Eye (tissue), 1 donor: ENCODE results near the gene MSTN.
"Not testable (repeated sequence)": the region's sequence is repeated elsewhere in the genome, so short reads cannot be mapped to it uniquely, and the experiment has no call there.

ENCODE experiments used
- DNase-seq: peaks from one replicate; pipeline ENCODE4 v3.0.0-alpha.2; 2015

Gene MSTN

DNA sequence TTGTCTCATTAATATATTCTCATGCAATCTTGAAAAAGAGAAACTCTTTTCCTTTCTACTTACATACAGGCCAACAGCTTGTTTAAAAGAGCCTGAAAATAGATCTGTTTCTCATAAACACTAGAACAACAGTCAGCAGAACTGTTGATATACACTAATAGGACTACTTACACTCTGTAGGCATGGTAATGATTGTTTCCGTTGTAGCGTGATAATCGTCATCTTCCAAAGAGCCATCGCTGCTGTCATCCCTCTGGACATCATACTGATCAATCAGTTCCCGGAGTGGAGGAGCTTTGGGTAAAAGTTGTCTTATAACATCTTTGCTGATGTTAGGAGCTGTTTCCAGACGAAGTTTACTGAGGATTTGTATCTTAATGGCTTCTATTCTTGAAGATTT, 476 bp downstream of the MSTN start:
- DNase-seq: peak; percentile 83

DNA sequence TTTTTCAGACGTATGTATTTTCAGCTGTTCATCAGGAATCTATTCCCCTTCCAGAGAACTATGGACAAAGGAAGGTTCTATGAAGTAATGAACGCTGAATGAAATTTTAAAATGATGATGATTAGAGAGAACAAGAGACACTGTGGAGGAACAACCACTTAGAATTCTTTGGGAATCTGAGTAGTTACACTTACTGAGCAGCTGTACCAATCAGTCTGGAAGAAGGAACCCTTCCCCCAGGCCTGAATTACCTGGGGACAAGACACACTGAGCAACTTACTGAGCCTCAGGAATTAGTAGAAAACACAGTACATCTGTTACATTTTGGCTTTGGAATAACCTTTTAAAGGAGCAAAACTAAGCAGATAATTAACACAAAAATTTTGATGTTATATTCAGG, 1.9 kb downstream of the MSTN start:
- peak; percentile 49 for DNase-seq

- DNase-seq: no peak
Measured at GRCh38 chr2:190060019-190060418, 2.5 kb downstream of the MSTN start.

DNA sequence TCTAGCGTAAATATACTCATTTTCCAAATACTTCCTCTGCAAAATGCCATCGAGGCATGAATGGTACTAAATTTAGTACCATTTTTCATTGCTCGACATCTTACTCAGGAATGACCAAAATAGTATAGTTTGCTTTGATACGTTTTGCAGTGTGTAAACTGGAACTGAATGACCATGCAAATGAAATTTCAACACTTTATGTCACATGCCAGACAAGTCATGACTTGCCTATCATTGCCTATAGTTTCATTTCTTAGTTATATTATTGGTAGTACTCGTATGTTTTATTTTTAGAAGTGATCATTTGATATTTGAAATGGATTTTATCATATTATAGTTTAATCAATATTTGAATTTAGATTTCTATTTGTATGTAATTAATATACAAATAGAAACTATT, 9.1 kb downstream of the MSTN start:
- no peak for DNase-seq

- no peak for DNase-seq
Measured at GRCh38 chr2:190052307-190052706, 10.2 kb downstream of the MSTN start.

GRCh38 chr2:190051223-190051622, 11.3 kb downstream of the MSTN start:
- DNase-seq: no peak

DNA sequence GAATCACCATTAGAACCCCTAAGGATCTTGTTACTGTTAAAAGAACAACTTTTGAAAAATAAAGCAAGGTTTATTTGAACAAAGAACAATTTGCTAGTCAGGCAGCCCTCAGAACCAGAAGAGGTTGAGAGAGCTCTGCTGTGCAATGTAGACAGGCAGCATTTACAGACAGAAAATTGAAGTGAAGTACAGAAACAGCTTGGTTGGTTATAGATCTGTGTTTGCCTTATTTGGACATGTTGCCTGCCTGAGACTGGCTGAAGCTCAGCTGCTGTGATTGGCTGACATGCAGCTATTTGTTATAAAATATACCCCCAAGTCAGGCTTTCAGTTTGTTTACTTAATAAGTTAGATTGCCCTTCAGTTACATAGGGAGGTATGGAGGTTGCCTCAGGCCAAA, 12.5 kb downstream of the MSTN start:
- DNase-seq: no peak

DNA sequence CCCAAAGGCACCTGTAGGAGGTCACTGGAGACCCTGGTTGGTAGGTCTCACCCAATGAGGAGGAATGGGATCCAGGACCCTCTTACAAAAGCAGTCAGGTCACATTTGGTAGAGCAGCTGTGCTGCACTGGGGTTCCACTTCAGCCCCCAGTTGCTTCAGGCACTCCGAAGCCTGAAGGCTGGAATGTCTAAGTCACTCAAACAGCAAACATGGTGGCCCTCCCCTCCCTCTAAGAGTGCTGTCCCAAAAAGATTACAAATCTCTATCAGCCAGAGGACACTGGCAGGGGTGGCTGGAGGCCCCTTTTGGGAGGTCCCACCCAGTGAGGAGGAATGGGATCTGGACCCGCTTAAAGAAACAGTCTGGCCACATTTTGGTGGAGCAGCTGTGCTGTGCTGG, 17.7 kb downstream of the MSTN start:
- no peak for DNase-seq

DNA sequence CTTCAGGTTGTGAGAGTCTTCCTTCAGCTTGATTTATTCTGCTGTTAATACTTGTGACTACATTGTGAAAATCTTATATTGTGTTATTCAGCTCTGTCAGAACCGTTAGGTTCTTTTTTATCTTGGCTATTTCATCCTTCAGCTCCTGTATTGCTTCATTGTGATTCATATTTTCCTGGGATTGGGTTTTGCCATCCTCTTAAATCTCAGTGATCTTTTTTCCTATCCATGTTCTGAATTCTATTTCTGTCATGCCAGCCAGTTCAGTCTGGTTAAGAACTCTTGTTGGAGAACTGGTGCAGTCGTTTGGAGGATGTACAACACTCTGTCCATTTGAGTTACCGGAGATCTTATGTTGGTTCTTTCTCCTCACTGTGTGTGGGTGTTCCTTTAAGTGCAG, 19.1 kb downstream of the MSTN start:
- no peak for DNase-seq

DNA sequence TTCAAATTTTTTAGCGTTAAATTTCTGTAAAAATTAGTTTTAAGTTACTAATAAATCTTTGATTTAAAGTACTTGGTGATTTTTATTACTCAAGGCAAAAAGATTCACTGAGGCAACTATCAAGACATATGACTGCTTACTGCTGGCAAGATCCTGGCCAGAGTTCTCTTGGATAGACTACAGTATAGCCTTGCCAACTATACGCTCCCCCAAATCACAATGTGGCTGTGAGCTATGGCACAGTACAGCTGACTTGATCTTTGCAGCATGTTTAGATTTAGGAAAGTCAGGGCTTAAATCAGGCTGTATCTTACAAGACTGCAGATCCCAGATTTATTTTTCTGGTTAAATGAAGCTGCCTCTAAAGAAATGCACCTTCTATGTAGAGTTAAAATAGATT, 26.5 kb downstream of the MSTN start:
- no peak for DNase-seq

GRCh38 chr2:190034417-190034816, 28.1 kb downstream of the MSTN start:
- not testable (repeated sequence) for DNase-seq

DNA sequence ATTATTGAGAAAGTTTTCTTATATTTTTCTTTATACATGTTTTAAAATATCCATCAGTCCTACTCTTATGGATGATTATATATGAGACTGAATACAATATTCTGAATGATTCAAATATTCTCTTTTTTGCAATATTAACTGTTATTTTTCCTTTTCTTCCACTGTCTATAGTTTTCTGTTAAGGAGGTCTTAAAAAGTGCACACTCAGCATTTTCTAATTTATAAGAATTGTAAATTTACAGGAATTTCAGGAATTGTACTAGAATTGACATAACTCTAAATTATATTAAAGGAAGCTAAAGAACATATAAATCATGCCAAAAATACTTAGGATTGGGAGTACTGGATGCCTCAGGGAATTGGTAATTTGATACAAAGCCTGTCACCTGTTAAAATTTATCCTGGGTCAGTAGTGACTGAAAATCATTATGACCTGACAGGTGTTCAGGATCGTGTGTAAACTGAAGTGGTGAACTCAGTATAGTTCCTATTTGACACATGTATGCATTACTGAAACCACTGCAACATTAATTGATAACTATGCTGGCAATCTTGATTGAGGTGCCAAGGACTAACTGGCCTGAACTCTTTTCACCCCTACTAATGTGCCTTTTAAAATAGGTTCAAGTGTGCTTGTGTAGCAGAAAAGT, 30.4 kb downstream of the MSTN start:
- DNase-seq: no peak

DNA sequence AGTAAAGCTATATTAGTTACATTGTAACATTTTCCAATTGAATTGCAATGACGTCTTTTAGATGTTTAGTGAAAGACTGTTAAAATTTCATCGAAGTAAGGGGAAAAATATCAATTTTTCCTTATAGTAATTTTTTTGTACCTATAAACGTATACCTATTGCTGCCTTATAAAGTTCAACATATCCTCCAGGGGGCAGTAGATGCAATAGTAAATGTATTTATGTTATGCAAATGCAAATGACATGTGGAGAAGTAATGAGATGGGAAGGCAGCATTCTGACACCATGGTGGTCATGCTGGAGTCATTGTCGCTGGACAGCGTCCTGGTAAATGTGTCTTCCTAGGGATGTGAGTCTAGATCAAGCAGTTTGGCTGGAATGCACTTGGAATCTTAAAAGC, 38.7 kb downstream of the MSTN start:
- DNase-seq: peak; percentile 41

- DNase-seq: no peak
Measured at GRCh38 chr2:190020720-190021119, 41.8 kb downstream of the MSTN start.

DNA sequence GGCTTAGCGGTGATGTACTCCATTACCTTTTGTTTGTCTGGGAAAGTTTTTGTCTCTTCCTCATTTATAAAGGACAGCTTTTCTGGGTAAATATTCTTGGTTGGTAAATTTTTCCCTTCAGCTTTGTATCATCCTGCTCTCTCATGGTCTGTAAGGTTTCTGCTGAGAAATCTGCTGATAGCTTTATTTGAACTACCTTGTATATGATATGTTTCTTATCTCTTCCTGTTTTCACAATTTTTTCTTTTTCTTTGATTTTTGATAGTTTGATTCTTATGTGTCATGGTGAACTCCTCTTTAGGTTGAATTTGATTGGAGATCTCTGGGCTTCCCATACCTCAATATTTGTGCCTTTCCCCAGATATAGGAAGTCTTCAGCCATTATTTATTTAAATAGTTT, 44.7 kb downstream of the MSTN start:
- DNase-seq: no peak

DNA sequence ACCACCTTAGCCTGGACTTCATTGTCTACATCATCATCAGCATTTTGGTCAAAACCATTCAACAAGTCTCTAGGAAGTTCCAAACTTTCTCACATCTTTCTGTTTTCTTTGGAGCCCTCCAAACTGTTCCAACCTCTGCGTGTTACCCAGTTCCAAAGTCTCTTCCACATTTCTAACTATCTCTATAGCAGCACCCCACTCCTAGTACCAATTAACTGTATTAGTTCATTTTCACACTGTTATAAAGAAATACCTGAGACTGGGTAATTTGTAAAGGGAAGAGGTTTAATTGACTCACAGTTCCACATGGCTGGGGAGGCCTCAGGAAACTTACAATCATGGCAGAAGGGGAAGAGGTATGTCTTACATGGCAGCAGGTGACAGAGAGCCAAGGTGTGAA, 46.6 kb downstream of the MSTN start:
- DNase-seq: not testable (repeated sequence)
